GM19099 (cell line): ENCODE results near the gene GFPT2.

Experiments
- POLR2A ChIP-seq: IDR thresholded peaks from 3 replicates; pipeline ENCODE4 v1.6.1; 2011; ENCODE audit warnings: low read depth; ENCODE audit not compliant: insufficient read length; ENCODE audit errors: extremely low read depth

The GFPT2 gene

DNA sequence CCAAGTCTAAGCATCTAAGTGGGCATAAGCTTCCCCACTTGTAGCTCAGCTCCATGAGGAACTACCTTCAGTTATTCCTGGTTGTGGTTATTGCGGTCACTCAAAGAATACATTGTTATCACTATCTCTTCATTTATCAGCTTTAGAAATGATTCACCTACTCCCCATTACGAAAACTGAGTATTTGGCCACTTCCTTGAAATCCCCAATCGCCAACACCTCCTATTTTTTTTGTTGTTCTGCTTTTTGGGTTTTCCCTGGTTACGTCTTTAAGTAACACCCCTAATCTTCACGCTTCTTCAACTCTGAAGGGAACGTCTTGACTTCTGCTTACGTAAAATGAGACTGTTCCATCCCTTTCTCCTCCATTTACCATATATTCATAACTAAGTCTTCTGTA, 81.9 kb downstream of the GFPT2 start:
- no peak for TF ChIP-seq POLR2A

DNA sequence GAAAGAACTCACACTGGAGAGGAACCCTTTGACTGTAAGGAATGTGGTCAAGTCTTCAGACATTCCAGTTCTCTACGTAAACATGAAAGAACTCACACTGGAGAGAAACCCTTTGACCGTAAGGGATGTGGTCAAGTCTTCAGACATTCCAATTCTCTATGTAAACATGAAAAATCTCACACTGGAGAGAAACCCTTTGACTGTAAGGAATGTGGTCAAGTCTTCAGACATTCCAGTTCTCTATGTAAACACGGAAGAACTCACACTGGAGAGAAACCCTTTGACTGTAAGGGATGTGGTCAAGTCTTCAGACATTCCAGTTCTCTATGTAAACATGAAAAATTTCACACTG, 93.9 kb downstream of the GFPT2 start:
- no peak for TF ChIP-seq POLR2A

DNA sequence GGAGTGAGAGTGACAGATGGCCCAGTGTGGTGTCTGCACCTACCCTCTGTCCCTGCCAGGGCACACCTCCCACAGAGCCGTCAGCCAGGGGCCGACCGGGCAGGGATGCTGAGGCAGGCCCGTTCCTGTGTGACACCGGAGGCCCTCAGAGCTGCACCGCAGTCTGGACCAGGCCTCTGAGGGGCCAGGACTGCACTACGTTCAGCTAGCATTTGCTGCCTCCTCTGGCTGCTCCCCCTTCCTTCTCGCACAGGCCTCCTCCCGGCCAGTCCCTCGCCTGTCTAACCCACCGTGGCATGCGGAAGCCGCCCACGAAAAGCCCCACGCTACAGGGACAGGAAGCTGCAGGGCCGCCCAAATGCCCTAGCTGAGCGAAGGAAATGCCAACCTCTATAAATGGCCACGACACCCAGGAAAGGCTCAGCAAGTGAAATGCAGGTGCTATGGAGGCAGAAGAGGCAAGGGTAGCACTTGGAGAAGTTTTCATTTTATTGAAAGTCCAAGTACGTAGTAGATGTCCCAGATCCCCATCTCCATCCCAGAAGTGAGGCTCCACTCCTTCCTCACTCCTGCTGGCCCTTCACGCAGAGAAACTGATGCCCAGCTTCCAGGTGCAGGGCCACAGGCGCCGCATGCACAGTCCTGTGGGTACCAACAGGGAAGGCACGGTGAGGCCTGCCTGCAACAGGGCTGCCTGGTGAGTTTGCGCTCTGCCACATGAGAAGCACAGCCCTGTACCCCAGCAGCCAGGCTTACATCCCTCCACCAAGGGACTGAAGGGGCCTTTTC, 99.9 kb downstream of the GFPT2 start:
- no peak for TF ChIP-seq POLR2A

DNA sequence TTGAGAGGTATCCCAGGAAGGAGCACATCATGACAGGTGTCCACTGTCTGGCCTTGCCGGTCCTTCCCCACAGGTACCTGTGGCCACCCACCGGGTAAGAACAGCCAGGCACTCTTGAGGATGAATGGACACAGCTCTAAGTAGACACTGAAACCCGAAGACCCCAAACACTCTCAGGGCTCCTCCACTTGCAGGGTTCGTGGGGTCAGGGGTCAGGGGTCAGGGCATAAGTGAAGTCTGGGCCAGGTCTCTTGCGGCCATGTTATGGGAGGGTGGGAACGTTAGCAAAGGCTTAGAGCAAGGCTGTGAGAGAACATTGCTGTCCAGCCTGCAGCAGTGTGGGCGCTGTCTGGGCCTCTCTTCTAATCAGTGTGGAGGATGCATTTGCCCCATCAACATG, 101.2 kb downstream of the GFPT2 start:
- no peak for TF ChIP-seq POLR2A

DNA sequence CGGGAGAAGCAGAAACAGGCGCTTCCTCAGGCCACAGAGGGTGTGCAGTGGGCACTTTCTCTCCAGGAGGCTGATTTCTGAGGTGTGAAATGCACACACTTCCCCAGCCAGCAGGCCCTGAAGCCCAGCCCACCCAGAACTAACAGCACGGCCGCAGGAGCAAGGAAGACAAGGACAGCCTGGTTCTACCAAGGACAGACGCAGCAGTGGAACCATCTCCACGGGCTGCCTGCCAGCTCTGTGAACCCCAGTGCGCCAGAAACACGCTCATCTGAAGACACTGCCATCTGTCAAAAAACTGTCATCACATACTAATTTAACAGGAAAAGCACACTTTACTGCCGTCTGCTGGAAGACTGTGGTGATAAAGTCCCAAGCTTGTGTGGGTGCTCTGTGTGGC, 102.0 kb downstream of the GFPT2 start:
- no peak for TF ChIP-seq POLR2A
